CD4-positive, alpha-beta T cell treated with Interleukin-15 for 1 hour (primary cell): ENCODE measurements around the gene NEDD9.

Source experiments
- DNase-seq: peaks from one replicate; pipeline ENCODE4 v3.0.0-alpha.2; 2020

The NEDD9 gene

DNA sequence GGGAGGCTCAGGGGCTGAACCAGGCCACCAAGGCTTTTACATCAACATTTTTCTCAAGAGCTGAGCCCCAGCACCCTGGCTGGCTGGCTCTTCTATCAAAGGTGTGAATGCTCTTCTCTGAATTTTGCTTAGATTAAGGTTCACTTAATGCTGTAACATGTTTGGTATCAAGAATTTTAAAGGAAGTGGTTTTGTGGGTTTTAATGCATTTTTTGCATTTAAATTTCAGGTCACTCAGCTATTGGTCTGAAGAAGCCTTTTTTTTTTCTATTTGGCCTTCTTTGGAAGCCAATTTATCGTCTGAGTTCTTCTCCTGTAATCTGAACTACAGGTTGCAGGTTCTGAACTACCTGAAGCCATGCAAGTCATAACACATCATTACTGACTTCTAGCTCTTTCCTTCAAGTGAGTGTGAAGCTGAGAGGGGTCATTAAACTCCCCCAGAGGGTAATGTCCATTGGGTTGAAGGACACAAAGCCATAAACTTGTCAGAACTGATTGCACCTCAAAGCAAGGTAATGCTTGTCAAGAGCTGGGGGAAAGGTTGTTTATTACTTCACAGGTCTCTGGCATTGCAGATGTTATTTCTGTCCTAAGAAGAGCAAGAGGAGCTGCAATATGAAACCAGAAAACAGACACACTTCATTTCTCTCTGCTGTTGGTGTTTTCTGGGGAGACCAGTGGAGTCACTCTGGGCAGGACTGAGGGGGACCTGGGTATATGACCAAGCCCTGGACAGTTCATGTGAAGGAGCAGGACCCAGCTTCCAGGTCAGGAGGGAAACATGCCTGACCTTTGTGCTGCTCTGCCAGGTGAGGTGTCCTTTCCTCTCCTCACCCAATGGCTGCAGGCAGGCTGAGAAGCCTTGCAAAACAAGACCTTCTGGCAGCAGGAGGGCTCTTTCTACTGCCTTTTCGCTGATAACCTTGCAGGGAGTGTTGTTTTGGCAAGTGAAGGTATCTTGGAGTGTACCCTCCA, 26.1 kb upstream of the NEDD9 start:
- peak; percentile 68 for DNase-seq

DNA sequence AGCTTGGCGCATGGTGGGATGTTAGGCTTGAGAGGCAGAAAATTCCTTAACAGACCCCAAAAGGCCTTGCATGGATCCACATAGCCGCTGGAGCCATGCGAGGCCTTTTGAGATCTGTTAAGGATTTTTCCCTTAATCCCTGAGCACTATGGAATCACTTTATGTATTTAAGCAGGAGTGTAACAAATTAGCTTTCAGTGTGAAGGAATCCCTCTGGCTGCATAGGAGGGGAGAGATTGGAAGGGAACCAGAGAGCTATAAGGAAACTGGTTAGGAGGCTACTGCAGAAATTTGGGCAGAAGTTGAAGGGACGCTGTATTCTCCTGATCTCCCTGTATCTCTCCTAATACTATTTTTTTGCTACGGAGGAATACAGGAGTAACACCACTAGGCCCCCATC, 23.1 kb upstream of the NEDD9 start:
- no peak for DNase-seq

DNA sequence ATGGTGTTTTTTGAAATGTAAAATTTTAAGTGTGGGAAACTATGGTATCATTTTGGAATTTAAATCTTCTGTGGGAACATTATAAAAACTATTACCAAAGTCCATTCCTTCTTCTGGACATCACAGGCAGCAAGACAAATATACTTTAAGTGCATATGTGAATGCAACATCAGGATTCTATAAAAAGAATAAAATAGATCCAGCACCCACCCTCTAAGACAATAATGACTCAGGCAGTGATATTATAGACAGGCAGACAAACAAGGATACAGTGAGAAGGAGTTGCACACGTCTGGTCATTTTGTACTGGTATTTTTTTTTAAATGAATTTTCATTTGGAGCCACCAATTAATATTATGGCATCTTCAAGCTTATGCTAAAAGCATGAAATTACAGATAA, 21.1 kb upstream of the NEDD9 start:
- no peak for DNase-seq

DNA sequence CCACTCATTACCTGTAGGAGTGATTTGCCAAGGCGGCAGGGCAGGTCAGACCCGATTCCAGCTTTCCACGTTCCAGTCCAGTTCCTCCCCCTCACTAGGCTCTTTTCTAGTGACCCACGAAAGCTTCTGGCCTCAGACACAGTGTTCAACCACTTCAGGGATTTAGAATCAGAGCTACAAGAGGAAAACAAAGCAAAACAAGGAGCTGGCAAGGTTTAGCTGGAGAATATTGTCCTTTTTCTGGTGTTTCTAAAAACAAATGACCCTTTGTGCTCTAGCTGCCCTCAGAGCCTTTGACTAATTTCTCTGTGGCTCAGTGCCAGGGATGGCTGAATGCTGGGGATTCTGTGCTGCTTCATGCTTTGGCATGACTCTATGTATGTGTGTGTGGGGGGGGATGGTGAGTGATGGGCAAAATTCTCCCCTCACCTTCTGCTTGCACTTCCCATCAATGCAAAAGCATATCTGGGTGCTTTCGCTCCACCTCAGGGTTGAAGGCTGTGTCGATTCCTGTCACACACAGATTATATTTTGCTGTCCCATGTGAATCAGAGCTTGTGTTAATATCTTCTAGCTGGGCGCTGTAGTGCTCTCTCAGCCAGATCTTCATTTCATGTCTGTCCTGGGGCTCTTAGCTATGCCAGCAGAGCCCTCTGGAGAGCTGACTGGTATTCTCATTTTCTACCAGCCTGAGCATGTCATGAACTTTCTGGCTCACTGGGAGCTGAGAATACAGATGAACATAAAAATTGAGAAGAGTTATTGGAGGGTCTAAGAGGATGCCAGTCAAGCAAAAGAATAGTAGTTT, 19.3 kb upstream of the NEDD9 start:
- DNase-seq, result no peak

DNA sequence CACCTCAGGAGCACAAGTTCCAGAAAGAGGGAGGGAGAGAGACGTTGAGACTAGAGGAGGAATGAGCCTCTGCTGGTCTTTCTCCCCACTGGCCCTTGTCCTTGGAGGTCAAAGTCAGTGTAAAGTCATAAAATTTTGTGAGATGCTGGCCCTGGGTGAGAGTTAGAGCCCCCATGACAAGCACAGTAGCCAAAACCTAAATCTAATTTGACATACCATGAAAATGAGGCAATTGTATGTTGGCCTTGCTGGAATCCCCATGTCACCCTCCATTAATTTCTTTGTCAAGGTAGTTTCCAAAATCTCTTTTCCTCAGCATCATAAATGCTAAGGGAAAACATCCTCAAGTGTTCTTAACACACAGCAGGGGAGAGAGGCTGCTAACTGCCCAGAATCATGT, 17.6 kb upstream of the NEDD9 start:
- no peak for DNase-seq

DNA sequence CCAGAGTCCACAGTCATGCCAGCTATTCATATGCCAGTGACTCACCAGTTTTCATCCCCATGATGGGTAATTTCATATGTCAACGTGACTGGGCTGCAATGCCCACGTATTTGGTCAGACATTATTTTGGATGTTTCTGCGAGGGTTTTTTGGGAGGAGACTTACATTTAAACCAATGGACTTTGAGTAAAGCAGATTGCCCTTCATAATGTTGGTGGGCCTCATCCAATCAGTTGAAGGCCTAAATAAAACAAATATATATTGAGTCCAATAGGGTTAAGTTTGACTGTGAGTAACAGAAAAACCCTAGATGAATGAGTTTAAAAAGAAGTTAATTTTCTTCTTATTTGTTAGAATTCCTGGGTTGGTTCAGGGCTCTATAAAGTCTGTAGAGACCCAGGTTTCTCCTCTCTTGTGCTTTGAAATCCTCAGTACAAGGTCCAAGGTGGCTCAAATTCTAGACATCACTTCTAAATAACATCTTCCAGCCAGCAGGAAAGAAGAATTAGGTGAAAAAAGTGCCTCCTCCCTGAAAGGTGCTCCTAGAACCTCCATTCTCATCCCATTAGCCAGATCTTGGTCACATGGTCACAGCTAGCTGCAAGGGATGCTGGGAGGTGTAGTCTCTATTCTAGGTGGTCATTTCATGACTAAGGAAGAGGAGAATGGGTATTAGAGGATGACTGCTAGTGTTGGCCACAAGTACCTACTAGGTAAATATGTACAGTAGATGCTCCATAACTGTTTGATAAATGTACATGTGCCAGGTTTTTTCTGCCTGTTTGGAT, 16.7 kb upstream of the NEDD9 start:
- DNase-seq, result no peak

DNA sequence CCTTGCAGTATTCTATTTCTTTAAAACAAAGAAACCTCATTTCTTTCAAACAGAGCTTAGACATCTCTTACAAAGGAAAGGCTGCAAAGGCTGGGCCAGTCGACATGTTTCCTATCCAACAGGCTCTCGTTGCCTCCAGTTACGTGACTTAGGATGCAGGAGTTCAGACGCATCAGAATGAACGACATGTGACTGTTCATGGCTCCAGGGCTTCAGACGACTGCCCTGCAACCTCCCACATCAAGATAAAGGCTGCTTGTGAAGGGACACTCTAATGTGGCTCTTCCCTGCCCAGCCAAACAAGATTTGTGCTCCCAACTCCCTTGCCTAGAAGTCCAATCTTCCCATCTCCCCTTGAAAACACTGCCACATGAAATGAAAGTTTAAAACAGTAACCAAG, 14.3 kb upstream of the NEDD9 start:
- DNase-seq, result no peak

DNA sequence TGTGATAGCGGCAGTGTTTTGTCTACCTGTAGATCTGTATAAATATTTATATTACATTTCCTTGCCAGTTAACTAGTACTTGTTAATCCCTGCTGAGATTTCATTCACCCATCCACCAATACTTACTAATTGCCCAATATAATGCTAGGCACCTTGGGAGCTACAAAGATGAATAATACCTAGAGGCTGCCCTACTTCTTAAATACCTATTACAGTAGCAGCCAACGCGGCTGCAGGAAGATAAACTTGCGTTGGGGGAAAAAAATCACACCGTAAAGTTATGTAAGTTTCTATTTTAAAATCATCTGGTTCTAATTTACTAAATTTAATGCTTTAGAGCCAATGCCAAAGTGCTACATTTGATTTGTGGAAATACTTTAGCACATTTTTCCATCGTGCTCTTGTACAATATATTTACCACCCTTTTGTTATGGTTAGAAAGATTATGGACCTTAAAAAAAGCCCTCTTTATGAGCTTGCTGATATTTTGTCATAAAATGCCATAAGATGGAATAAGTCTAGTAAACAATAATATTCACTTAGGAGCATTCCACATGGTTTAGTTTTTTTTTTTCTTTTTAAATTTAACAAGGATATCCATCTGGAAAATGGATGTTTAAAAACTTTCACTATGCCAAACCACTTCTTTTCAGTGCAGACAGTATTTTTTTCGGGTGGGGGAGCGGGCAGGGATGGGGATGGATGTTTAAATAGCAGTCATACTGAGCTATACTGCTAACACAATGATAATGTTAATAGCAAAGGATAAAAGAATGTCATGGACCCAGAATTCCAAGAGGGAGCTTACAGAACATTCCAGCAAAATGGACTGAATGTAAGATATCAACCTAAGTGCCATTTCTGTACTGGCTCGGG, 13.2 kb upstream of the NEDD9 start:
- DNase-seq, result no peak

DNA sequence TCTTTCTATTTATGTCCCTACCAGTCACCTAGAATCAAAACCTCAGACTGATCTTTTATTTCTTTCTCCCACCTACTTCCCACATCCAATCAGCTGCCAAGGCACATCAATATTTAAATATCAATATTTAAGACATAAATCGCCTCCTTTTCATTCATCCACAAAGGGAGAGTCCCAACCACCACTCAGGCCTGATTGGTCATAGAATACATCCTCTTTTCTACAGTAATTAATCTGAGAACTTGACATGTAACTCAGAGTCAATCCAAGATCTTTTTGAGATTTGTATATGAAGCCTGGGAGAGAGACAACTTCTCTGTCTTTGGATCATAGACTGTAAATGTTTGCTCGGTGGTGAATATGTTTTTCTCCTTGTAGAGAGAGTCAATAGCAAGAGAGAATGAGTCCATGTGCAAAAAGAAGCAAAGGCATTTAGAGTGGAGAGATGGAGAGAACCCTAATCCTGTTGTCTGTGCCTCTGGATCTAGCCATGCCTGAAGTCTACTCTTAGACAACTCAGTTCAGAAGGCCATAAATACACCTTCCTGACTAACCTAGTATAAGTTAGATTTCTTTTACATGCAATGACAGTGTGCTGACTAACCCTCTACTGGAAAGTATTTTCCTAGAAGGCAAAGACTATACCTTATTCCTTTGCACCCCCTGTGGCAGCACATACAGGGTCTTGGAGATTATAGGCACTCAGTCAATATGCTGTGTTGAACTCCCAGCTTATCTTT, 12.1 kb upstream of the NEDD9 start:
- no peak for DNase-seq

DNA sequence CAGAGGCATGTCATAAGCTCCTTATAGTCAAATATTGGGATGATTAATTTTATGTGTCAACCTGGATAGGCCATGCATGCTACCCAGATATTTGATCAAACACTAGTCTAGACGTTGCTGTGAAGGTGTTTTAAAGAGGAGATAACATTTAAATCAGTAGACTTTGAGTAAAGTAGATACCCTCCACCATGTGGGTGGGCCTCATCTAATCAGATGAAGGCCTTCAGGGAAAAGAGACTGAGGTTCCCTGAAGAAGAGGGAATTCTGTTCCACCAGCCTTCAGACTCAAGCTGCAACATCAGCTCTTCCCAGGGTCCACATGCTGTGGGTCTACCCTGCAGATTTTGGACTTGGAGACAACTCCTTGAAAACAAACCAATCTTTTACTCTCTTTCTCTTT, 11.4 kb upstream of the NEDD9 start:
- no peak for DNase-seq

DNA sequence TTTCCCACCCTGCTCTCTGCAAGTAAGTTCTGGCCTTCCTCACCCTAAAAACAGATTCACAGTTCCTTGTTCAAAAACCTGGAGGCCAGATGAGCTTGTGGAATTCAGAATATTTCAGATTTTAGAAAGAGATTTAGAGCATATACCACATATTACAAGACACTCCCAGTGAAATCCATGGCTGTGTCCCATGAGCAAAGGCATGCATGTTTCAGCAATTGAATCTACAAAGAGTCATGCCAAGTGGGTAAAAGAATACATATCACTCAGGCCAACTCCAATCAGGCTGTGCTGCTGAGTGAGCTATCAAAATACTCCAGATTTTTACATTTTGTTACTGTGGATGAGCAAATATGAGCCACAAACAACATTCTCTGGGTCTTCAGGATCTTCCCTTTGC, 10.2 kb upstream of the NEDD9 start:
- DNase-seq, result no peak

DNA sequence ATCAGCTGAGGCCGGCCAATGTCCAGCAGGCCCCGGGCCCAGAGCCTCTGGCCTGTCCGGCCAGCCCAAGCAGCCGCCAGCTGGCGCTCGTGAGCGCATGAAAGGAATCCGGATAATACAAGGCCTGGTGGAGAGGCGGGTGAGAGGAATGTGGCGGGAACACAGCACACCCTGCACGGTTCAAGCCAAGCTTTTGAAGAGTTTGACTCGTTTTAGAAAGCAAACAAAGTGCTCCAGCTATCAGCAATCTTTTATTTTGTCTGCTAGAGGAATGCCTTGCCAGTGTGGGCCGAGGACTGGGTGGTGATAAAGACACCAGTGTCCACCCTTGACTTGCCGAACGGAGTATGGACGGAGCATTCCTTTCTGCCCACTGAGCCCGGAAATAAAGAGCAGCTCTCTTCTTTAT, 9.3 kb upstream of the NEDD9 start:
- no peak for DNase-seq

DNA sequence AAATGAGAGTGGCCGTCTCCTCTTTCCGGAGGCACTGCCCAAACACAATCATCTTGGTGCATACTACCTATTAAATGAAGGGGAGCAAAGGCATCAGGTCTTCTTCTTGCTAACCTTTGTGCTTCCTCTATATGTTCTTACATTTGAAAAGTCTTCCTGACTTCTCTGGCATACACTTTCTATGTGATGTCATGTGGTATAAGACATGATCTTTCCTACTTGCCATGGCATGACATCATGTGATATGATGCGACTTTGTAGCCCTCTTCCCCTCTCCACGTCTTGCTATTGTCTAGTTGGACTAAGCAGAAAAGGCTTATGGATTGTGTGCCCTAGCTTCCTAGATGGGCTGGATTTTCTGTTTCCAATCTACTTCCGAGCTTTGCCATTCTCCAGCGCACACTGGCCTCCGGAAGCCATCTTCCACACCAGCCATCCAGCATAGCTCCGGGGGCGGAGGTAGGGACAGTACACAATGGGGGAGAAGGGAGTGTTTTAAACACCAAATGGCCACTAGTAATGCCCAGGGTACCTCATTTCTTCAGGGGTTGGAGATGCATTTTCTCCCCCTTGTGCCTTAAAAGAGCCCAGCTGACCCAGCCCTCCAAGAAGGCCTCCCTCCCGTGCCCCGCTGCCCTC, 8.8 kb upstream of the NEDD9 start:
- DNase-seq, result no peak

DNA sequence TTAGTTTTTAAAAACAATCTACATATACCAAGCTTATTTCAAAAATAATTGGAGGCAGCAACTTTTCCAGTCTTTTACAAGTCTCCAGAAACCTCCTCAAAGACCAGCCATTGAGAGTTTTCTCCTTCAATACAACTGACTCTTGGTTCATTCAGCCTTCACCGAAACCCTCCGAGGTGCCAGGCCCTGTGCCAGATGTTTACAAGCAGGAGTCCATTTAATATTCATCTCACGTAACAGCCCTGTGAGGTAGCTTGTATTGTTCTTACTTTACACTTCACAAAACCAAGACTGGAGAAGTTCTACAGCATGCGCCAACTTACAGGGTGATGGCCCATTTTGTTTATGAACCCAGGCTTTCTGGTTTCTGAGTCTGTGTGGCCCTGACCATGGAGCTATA, 5.5 kb upstream of the NEDD9 start:
- no peak for DNase-seq

DNA sequence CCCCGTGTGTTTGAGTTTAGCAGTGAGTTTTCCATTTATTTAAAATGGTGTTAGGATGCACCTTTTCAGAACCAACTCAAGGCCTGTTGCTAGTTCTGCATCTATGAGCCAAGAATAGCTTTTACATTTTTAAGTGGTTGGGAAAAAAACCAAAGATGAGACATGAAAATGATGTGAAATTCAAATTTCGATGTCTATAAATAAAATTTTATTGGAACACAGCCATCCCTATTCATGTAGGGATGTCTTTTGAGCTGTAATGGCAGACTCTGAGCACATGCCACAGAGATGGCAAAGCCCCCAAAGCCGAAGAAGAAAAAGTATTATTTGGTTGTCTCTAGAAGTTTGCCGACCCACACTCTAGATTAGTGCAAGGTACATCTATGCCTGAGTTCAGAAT, 5.0 kb upstream of the NEDD9 start:
- no peak for DNase-seq

DNA sequence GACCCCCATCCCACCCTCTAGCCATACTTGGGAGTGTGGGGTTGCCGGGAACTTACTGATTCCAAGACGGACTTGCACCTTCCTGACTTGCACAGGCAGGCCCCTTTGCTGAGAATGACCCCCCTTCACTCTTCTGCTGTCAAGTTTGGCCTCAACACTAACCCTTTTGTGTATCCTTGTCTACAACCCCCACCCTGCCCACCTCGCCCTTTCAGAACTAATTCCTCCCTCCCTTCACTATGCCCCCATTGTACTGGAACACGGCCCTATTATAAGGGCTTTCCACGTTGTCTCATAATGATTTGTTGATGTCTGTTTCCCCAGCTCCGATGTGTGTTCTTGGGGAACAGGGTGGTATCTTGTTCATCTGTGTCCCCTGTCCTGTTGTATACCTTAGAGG, 4.4 kb upstream of the NEDD9 start:
- DNase-seq, result no peak

DNA sequence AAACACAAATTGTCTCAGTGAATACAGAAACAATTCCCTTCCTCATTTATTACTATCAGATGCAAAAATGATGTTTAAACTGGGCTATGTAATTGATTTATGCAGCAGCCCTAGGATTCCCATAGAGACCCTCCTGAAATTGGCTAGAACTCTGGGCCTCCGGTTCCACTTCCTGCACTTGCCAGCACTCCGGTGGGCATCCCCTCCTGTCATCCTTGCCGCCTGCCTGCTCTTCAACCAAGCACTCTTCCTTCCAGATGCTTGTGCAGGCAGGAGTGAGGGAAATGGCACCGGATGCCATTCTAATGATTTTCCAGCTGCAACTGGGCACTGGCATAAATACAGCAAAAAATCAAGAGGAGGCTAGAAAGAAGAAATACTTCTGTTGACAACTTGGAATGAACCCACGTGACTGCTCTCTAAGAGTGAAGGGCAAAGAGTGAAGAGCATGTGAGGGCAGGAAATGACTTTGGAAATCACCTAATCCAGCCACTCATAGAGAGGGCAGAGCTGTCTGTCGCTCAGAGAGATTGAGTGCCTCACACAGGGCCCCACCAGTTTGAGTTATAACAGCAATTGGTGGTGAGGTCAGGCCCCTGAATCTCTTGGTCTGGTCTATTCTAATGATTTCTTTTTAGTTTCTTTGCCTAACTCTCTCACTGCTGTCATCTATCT, 3.7 kb upstream of the NEDD9 start:
- peak; percentile 60 for DNase-seq

DNA sequence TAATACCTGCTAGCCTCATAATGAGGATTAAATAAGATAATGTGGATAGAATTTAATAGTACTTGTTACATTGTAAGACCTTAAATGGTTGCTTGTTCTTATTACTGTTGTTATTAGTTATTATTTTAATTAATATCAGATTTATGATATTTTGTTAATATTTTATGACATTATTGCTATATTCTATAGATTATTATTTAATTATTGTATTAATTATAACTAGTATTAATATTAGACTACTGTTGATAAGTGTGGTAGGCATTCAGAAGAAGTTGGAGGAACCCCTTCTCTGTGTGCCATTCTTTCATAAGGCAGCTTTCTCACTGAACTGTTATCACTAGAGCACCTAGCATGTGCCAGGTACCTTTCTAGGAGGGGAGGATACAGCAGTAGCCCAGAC, 2.6 kb upstream of the NEDD9 start:
- DNase-seq, result no peak

DNA sequence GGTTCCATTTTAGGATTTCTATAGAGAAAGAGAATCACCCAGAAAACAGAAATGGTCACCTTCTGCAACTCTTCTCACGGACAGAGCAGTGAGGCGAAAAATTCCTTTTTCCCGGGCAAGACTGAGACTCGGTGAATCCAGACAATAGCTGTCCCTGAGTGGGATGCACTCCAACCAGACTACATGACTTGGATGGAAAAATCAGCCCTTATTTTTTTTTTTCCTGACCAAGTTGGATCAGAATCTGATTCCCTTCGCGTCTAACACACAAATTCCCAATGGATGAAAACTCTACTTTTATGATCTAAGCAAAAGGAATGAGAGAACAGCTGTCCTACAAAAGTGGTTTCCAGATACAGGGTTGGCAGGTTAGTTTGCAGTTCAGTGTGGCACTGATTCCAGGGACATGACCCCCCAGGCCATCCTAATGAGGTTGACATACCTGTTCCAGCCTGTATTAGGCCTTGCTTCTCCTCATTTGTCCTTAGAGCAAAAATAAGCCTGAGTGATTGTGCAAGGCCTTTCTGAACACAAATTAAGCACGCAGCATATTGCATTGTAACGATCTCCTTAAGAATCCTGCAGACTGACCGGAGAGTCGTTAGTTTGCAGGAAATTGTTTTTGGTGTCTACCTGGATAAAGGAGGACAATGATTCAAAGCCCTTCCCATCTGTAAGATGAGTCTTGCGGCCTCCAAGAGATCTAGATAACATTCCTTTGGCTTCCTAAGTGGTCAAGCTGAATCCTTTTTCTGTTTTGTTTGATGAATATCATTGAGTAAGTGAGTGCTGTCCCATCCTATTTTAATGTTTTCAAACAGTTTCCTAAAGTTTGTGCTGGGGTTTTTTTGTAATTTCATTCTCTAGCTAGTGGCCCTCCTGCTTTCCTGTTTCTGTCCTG, 1.5 kb upstream of the NEDD9 start:
- DNase-seq, result no peak
